Stimulated activated CD8-positive, alpha-beta memory T cell treated with anti-CD3 and anti-CD28 coated beads, Interleukin-12 subunit alpha, Interleukin-12 subunit beta, amount 100 ng/mL, for 24 hours (primary cell): Measurements from ENCODE around the gene POLD4.
"Not testable (repeated sequence)": the region's sequence is repeated elsewhere in the genome, so short reads cannot be mapped to it uniquely, and the experiment has no call there.

Experiments used
- DNase-seq: peaks from one replicate; pipeline ENCODE4 v3.0.0-alpha.2; 2020; ENCODE audit errors: extremely low read depth

The POLD4 gene

GRCh38 chr11:67354075-67355022 is 1.0 kb upstream of the POLD4 start:
- DNase-seq = no peak

- DNase-seq = no peak
Measured at GRCh38 chr11:67352546-67353316, 615 bp downstream of the POLD4 start.

- no peak for DNase-seq
Measured at GRCh38 chr11:67351275-67352005, 1.9 kb downstream of the POLD4 start.

- no peak for DNase-seq
Measured at GRCh38 chr11:67349928-67350465, 3.3 kb downstream of the POLD4 start.

- DNase-seq = no peak
Measured at GRCh38 chr11:67349457-67349856, 3.9 kb downstream of the POLD4 start.

- no peak for DNase-seq
Measured at GRCh38 chr11:67349036-67349435, 4.3 kb downstream of the POLD4 start.

- DNase-seq = no peak
Measured at GRCh38 chr11:67347964-67348749, 5.2 kb downstream of the POLD4 start.

GRCh38 chr11:67345920-67346819 is 7.2 kb downstream of the POLD4 start:
- DNase-seq = no peak

- no peak for DNase-seq
Measured at GRCh38 chr11:67345247-67345919, 8.0 kb downstream of the POLD4 start.

GRCh38 chr11:67344264-67344663 is 9.1 kb downstream of the POLD4 start:
- DNase-seq = no peak

GRCh38 chr11:67337257-67337656 is 16.1 kb downstream of the POLD4 start:
- DNase-seq = no peak

- no peak for DNase-seq
Measured at GRCh38 chr11:67332081-67332691, 21.2 kb downstream of the POLD4 start.

- no peak for DNase-seq
Measured at GRCh38 chr11:67323526-67323925, 29.8 kb downstream of the POLD4 start.

- DNase-seq = no peak
Measured at GRCh38 chr11:67322049-67322448, 31.3 kb downstream of the POLD4 start.

GRCh38 chr11:67321313-67321871 is 32.0 kb downstream of the POLD4 start:
- DNase-seq = no peak

- no peak for DNase-seq
Measured at GRCh38 chr11:67320691-67321090, 32.7 kb downstream of the POLD4 start.

GRCh38 chr11:67320011-67320410 is 33.3 kb downstream of the POLD4 start:
- no peak for DNase-seq

GRCh38 chr11:67318876-67319275 is 34.5 kb downstream of the POLD4 start:
- DNase-seq = not testable (repeated sequence)
